NCI-H2171 treated with DMSO at 0.1 percent for 48 hours (cell line): ENCODE measurements around the gene ITGA2.

Experiments
- DNase-seq: peaks from one replicate; lab custom pipeline; 2025; lab: John Stamatoyannopoulos, UW

ITGA2 gene

GRCh38 chr5:53055365-53055764, 66.2 kb downstream of the ITGA2 start:
- no peak for DNase-seq

- no peak for DNase-seq
Observed at GRCh38 chr5:53059281-53059680, 70.1 kb downstream of the ITGA2 start.

- DNase-seq = no peak
Observed at GRCh38 chr5:53063176-53063575, 74.0 kb downstream of the ITGA2 start.

GRCh38 chr5:53063791-53064190, 74.6 kb downstream of the ITGA2 start:
- DNase-seq = no peak

- DNase-seq = no peak
Observed at GRCh38 chr5:53066088-53066487, 76.9 kb downstream of the ITGA2 start.

GRCh38 chr5:53067641-53068040, 78.5 kb downstream of the ITGA2 start:
- no peak for DNase-seq

- DNase-seq = no peak
Observed at GRCh38 chr5:53068291-53068836, 79.2 kb downstream of the ITGA2 start.

GRCh38 chr5:53069626-53070025, 80.5 kb downstream of the ITGA2 start:
- DNase-seq = no peak

GRCh38 chr5:53071298-53071697, 82.1 kb downstream of the ITGA2 start:
- DNase-seq = no peak

- DNase-seq = no peak
Observed at GRCh38 chr5:53071738-53072137, 82.6 kb downstream of the ITGA2 start.

- no peak for DNase-seq
Observed at GRCh38 chr5:53073348-53073747, 84.2 kb downstream of the ITGA2 start.

GRCh38 chr5:53076014-53076583, 86.9 kb downstream of the ITGA2 start:
- no peak for DNase-seq

- peak; percentile 9 for DNase-seq
Observed at GRCh38 chr5:53080271-53080670, 91.1 kb downstream of the ITGA2 start.

GRCh38 chr5:53083927-53084326, 94.8 kb downstream of the ITGA2 start:
- DNase-seq = no peak

- DNase-seq = no peak
Observed at GRCh38 chr5:53084546-53085255, 95.5 kb downstream of the ITGA2 start.

- no peak for DNase-seq
Observed at GRCh38 chr5:53087171-53087570, 98.0 kb downstream of the ITGA2 start.

- DNase-seq = no peak
Observed at GRCh38 chr5:53087621-53088121, 98.5 kb downstream of the ITGA2 start.

GRCh38 chr5:53089481-53089991, 100.4 kb downstream of the ITGA2 start:
- DNase-seq = no peak

GRCh38 chr5:53090229-53090628, 101.1 kb downstream of the ITGA2 start:
- no peak for DNase-seq

- no peak for DNase-seq
Observed at GRCh38 chr5:53091289-53091688, 102.1 kb downstream of the ITGA2 start.

GRCh38 chr5:53092242-53092641, 103.1 kb downstream of the ITGA2 start:
- no peak for DNase-seq

GRCh38 chr5:53095217-53095616, 106.1 kb downstream of the ITGA2 start:
- no peak for DNase-seq

- peak; percentile 71 for DNase-seq
Observed at GRCh38 chr5:53095931-53096525, 106.9 kb downstream of the ITGA2 start.
